Right forelimb (tissue), 1 donor: Measurements from ENCODE around the gene ARPP21.
"Not testable (repeated sequence)": the region's sequence is repeated elsewhere in the genome, so short reads cannot be mapped to it uniquely, and the experiment has no call there.

ENCODE experiments used
- DNase-seq: peaks from one replicate; pipeline ENCODE4 v3.0.0-alpha.2; 2018

The ARPP21 gene

DNA sequence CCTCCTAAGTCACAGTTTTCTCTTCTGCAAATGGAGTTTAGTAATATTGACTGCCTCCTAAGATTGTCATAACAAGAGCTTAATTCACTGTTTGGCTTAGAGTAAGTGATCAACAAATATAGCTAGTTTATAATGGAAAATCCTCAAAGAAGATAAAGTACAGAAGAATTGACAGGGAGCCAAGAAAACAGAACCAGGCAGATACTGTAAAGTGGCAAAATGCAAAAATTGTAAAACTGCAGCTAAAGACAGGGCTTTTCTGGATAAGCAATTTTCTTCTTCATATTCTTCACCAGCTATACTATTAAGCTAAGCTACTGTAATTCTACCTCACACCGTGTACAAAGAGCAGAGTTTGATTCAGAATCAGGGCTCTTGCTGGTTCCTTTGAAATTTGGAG lies 148.6 kb downstream of the ARPP21 start:
- DNase-seq: no peak

DNA sequence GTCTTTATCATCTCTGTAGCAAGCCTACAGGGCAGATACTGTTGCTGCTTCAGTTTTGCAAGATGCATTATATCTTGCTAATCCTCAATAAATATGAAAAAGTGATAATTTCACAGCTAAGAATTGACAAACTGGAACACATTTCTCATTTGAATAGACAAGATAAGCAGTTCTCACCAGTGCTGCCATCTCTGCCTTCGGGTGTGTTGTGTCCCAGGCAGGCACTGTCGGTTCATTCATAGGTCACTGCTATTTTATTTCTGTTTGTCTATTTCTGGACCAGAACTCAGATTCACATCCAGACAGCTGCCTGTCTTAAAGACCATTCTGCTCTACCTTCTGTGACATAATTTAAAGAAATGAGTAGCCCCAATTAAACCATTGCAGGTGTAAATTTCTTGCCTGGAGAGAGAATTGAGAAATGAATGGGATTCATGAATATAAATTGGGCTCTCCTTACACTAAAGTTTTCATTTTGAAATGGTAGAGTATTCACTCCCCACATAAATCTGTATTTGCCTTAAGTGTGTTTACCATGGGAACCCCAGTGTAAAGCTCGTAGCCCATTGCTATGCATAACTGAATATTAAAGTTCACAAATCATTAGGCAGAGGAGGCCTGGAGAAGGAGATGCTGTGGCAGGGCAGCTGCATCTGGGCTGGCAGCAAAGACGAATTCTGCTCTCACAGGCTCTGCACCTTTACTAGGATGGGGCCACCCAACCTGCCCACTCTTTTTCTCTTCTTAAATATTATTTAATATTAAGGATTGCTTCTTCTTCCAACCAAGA lies 149.9 kb downstream of the ARPP21 start:
- no peak for DNase-seq

DNA sequence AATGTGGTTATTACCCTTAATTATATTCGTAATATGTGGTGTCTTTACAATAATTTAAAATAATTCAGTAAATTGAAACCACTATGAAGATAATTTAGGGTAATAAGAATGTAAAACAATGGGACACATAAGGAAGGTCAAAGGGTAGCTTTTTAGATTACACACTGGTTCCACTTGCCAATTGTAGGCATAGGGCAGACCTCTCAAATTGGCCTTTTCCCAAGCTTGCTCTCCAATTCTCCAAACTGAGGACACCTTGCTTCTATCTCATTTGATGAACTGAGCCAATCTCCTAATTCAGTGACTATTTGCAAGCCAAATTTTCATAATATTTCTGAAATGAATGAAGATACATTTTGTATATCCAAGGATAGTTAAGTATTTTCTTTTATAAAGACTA lies 151.4 kb downstream of the ARPP21 start:
- no peak for DNase-seq

DNA sequence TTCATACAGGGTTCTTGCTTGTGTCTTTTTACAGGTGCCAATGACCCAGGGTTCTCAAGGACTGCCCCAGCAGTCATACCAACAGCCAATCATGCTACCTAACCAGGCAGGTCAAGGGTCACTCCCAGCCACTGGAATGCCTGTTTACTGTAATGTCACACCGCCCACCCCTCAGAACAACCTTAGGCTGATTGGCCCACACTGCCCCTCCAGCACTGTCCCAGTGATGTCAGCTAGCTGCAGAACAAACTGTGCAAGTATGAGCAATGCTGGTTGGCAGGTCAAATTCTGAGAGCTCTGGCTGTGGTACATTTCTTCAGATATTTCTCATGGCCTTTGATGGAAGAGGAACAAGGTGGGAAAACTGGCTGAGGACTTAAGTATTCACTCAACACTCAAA lies 154.3 kb downstream of the ARPP21 start:
- DNase-seq: no peak

DNA sequence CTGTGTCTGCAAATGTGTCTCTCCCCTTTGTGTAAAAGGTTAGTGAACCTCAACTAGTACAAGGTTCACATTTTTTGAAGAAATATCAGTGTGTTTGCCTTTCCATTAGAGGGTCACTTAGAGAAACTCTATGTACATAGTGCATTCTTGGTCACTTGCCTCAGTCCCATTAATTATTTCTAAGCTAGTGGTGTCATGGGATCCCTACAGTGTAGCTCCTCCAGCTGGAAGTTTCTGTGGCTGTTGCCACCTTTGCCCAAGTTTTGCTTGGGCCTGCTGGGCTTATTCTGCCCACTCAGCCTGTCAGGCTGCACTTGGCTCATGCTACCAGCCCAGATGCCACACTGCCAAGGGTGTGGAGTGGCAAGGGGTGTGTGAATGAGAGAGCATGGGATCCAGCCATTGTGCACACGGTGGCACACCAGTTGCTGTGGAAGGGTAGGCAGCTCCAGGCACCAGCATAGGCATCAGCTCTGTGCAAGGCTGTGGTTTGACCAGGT lies 161.7 kb downstream of the ARPP21 start:
- DNase-seq: no peak

DNA sequence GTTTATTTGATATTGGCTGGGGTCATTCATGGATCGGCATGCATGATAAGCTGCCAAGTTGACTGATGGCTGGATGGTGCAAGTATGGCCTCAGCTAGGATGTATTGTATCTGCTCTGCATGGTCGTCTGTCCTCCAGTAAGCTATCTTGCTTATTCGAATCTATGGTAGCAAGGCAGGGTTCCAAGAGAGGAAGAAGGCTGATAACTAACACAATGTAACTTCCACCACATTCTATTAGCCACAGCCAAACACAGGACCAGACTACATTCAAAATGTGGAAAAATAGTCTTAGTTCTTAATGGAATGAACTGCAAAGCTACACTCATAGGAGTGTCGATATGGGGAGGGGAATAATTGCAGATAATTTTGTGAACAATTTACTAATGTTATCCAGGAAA lies 175.2 kb downstream of the ARPP21 start:
- no peak for DNase-seq

DNA sequence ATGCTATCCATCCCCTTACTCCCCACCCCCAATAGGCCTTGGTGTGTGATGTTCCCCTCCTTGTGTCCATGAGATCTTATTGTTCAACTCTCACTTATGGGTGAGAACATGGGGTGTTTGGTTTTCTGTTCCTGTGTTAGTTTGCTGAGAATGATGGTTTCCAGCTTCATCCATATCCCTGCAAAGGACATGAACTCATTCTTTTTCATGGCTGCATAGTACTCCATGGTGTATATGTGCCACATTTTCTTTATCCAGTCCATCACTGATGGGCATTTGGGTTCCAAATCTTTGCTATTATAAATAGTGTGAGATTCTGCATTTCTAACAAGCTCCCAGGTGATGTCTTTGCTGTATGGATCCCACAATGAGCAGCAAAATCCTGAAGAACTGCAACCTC lies 176.5 kb downstream of the ARPP21 start:
- DNase-seq: not testable (repeated sequence)

DNA sequence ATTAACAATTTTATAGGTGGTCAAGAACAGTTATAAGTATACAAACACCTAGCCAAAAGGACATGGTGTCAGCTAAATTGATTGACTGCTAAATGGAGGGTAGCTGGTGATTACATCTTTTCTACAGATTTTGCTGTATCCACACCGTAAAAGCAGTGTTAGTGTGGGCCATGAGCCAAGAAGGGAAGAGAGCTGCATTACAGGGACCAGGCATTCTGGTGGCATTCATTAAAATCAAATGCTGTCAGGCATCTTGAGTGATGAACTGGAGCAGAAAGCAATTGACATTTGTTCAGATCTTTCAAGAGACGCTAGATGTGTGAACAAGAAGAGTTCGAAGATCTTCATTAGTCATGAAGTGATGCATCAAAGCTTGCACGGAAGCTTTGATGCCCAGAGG lies 177.9 kb downstream of the ARPP21 start:
- DNase-seq: no peak

DNA sequence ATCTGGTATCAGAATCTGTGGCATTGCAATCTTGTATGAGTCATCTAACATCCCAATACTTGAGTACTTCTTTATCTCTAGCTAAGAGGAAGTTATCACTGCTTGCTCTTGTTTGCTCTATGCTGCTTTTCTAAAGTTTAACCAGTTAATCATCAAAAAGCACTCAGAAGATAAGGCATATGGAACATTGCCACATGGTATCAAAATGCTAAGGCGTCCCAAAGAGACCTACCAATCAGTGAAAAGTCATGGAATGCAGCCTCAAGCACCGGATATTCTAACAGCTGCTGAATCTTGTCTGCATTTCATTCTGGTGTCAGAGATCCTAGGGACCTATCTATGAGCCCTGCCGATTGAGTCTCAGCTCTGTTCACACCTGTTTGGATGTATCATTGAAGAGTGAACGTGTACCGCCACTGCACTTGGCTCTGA lies 192.8 kb downstream of the ARPP21 start:
- DNase-seq: no peak
